ENCODE data around the gene PIK3IP1.
"Not testable (repeated sequence)": the region's sequence is repeated elsewhere in the genome, so short reads cannot be mapped to it uniquely, and the experiment has no call there.

The PIK3IP1 gene

GRCh38 chr22:31250740-31251600 lies 41.3 kb downstream of the PIK3IP1 start:
- Histone ChIP-seq H3K36me3 (peaks cover 80% of the 10 kb centered on the region), H3K27ac (peak overlapping the region; percentile 72), H3K9me3 (no peaks in the 10 kb centered on the region), H3K4me3 (ENCODE audit: low read depth in 1 of 2, low read length in 1 of 2) (no peak overlapping the region), H3K27me3 (no peaks in the 10 kb centered on the region), H3K4me1 (ENCODE audit: control insufficient read depth in 1 of 2, insufficient read depth in 1 of 2, low read depth in 1 of 2, low read length in 1 of 2) (peaks cover 31 to 33% of the 10 kb centered on the region in 2 experiments)
- no peak for TF ChIP-seq CTCF (IDR thresholded peaks at IDR 0.05)

GRCh38 chr22:31248965-31249958 lies 43.0 kb downstream of the PIK3IP1 start:
- Histone ChIP-seq H3K4me1 (ENCODE audit: control insufficient read depth in 1 of 2, insufficient read depth in 1 of 2, low read depth in 1 of 2, low read length in 1 of 2) (peaks cover 31 to 33% of the 10 kb centered on the region in 2 experiments), H3K9me3 (no peaks in the 10 kb centered on the region), H3K27ac (peak overlapping the region; percentile 72), H3K27me3 (no peaks in the 10 kb centered on the region), H3K4me3 (ENCODE audit: low read depth in 1 of 2, low read length in 1 of 2) (no peak overlapping the region), H3K36me3 (peaks cover 87% of the 10 kb centered on the region)
- TF ChIP-seq CTCF (IDR thresholded peaks at IDR 0.05) = no peak

- H3K4me1 ChIP-seq (ENCODE audit: control insufficient read depth in 1 of 2, insufficient read depth in 1 of 2, low read depth in 1 of 2, low read length in 1 of 2) = peaks cover 31 to 33% of the 10 kb centered on the region in 2 experiments
- H3K9me3 ChIP-seq = no peaks in the 10 kb centered on the region
- peak overlapping the region; percentile 72 for H3K27ac ChIP-seq
- no peak for TF ChIP-seq CTCF (IDR thresholded peaks at IDR 0.05)
- no peaks in the 10 kb centered on the region for H3K27me3 ChIP-seq
- peak overlapping the region; percentile 21 to 39 for H3K4me3 ChIP-seq (ENCODE audit: low read depth in 1 of 2, low read length in 1 of 2)
- H3K36me3 ChIP-seq = peaks cover 87% of the 10 kb centered on the region
These were observed 44.0 kb downstream of the PIK3IP1 start for GRCh38 chr22:31248138-31248745.

GRCh38 chr22:31247726-31248125 lies 44.6 kb downstream of the PIK3IP1 start:
- Histone ChIP-seq H3K27me3 (no peaks in the 10 kb centered on the region), H3K9me3 (no peaks in the 10 kb centered on the region), H3K4me1 (ENCODE audit: control insufficient read depth in 1 of 2, insufficient read depth in 1 of 2, low read depth in 1 of 2, low read length in 1 of 2) (peaks cover 31 to 33% of the 10 kb centered on the region in 2 experiments), H3K4me3 (ENCODE audit: low read depth in 1 of 2, low read length in 1 of 2) (peak overlapping the region; percentile 21 to 39), H3K36me3 (peaks cover 88% of the 10 kb centered on the region), H3K27ac (peak overlapping the region; percentile 72)
- TF ChIP-seq CTCF (IDR thresholded peaks at IDR 0.05) = no peak

GRCh38 chr22:31246687-31247086 lies 45.6 kb downstream of the PIK3IP1 start:
- peak overlapping the region; percentile 72 for H3K27ac ChIP-seq
- H3K36me3 ChIP-seq = peaks cover 91% of the 10 kb centered on the region
- H3K27me3 ChIP-seq = no peaks in the 10 kb centered on the region
- H3K4me3 ChIP-seq (ENCODE audit: low read depth in 1 of 2, low read length in 1 of 2) = no peak overlapping the region
- no peaks in the 10 kb centered on the region for H3K9me3 ChIP-seq
- no peak for TF ChIP-seq CTCF (IDR thresholded peaks at IDR 0.05)
- H3K4me1 ChIP-seq (ENCODE audit: control insufficient read depth in 1 of 2, insufficient read depth in 1 of 2, low read depth in 1 of 2, low read length in 1 of 2) = peaks cover 31 to 33% of the 10 kb centered on the region in 2 experiments

GRCh38 chr22:31245998-31246397 lies 46.3 kb downstream of the PIK3IP1 start:
- H3K27me3 ChIP-seq; H3K27ac ChIP-seq; H3K9me3 ChIP-seq; H3K4me3 ChIP-seq (ENCODE audit: low read depth in 1 of 2, low read length in 1 of 2): not testable (repeated sequence)
- Histone ChIP-seq H3K4me1 (ENCODE audit: control insufficient read depth in 1 of 2, insufficient read depth in 1 of 2, low read depth in 1 of 2, low read length in 1 of 2) (peaks cover 31 to 33% of the 10 kb centered on the region in 2 experiments), H3K36me3 (peaks cover 91% of the 10 kb centered on the region)

Measured in neutrophil (primary cell).